Measurements from ENCODE around the gene XXYLT1. TPM values are rescaled to one million over a fixed set of nuclear protein-coding genes. Genes with fewer than 3 reads are reported as not detected.

The XXYLT1 gene
- total RNA-seq, 1 experiment from 2014 or later, result 53.9 TPM

DNA sequence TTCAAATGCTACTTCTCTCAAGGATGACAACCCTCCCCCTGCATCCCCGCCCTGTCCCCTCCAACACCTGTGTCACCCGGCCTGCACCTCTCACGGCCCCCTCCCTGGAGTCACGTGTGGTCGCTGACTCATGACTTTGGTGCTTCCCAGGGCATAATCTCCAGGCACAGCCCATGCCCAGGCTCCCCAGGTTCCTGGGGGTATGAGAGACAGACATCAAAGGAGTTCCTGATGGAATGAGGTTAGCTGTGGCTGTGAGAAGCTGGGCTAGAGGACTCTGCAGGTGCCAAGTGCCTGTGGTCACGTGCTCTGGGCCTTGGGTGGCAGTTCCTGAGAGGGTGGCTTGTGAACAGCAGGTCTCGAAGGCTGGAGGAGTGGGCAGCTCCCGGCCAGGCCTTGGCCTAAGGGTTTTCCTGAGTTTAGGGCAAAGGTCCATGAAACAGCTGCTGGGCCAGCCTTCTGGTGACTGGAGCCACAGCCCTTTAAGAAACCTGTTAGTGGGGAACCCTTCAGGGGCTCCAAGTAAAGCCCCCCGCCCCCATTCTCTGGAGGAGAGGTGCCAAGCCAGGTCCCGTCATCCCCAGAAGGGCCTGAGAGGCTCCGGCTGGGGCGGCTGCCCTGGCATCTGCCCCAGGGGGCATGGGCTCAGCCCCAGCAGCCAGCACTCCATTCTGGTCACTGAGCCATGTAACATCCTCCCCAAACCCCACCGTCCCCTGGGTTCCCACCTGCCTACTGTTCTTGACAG is 230.0 kb downstream of the XXYLT1 start:
- no peaks in the 10 kb centered on the region for H3K4me1 ChIP-seq (ENCODE audit: insufficient read depth, low read length, poor library complexity, severe bottlenecking)
- H3K27me3 ChIP-seq (replicated peaks; ENCODE audit: insufficient read depth, low read depth, low read length, poor library complexity), result no peaks in the 10 kb centered on the region
- CTCF ChIA-PET, result no interaction called here
- BruUV-seq (replicated peaks), result no TSS peak
- DNase-seq (ENCODE audit: low spot score), result no peak
- no peaks in the 10 kb centered on the region for H3K9me3 ChIP-seq (ENCODE audit: low read depth, low read length, poor library complexity, severe bottlenecking)
- intact Hi-C loops (cut with micrococcal nuclease; ENCODE audit: unreplicated experiment), result no loop called here
- POLR2A ChIA-PET (ENCODE audit: low non-redundant PET), result no interaction called here
- no peaks in the 10 kb centered on the region for H3K36me3 ChIP-seq (ENCODE audit: insufficient read depth, low read length, poor library complexity, severe bottlenecking)
- no peak overlapping the region for H3K4me3 ChIP-seq (ENCODE audit: low read depth, low read length, poor library complexity, severe bottlenecking)
- TF ChIP-seq EZH2 (IDR thresholded peaks at IDR 0.05; ENCODE audit: borderline replicate concordance, low read depth, low read length, poor library complexity, severe bottlenecking) (no peak), CTCF (conservative IDR thresholded peaks at IDR 0.05; ENCODE audit: low read depth, low read length) (no peak)
- no peak overlapping the region for H3K27ac ChIP-seq (ENCODE audit: low read depth, low read length, poor library complexity, severe bottlenecking)

GRCh38 chr3:195040094-195040493 is 230.9 kb downstream of the XXYLT1 start:
- Histone ChIP-seq H3K9me3 (ENCODE audit: low read depth, low read length, poor library complexity, severe bottlenecking) (no peaks in the 10 kb centered on the region), H3K27ac (ENCODE audit: low read depth, low read length, poor library complexity, severe bottlenecking) (no peak overlapping the region), H3K4me3 (ENCODE audit: low read depth, low read length, poor library complexity, severe bottlenecking) (no peak overlapping the region), H3K4me1 (ENCODE audit: insufficient read depth, low read length, poor library complexity, severe bottlenecking) (no peaks in the 10 kb centered on the region), H3K27me3 (replicated peaks; ENCODE audit: insufficient read depth, low read depth, low read length, poor library complexity) (no peaks in the 10 kb centered on the region), H3K36me3 (ENCODE audit: insufficient read depth, low read length, poor library complexity, severe bottlenecking) (no peaks in the 10 kb centered on the region)
- no peak for TF ChIP-seq EZH2 (IDR thresholded peaks at IDR 0.05; ENCODE audit: borderline replicate concordance, low read depth, low read length, poor library complexity, severe bottlenecking)
- TF ChIP-seq CTCF (conservative IDR thresholded peaks at IDR 0.05; ENCODE audit: low read depth, low read length), result no peak
- no TSS peak for BruUV-seq (replicated peaks)
- CTCF ChIA-PET, result no interaction called here
- no peak for DNase-seq (ENCODE audit: low spot score)
- intact Hi-C loops (cut with micrococcal nuclease; ENCODE audit: unreplicated experiment), result no loop called here
- POLR2A ChIA-PET (ENCODE audit: low non-redundant PET), result no interaction called here

GRCh38 chr3:195039180-195039843 is 231.6 kb downstream of the XXYLT1 start:
- intact Hi-C loops (cut with micrococcal nuclease; ENCODE audit: unreplicated experiment), result no loop called here
- no peak for TF ChIP-seq EZH2 (IDR thresholded peaks at IDR 0.05; ENCODE audit: borderline replicate concordance, low read depth, low read length, poor library complexity, severe bottlenecking)
- no peak for TF ChIP-seq CTCF (conservative IDR thresholded peaks at IDR 0.05; ENCODE audit: low read depth, low read length)
- no peaks in the 10 kb centered on the region for H3K9me3 ChIP-seq (ENCODE audit: low read depth, low read length, poor library complexity, severe bottlenecking)
- no peak overlapping the region for H3K27ac ChIP-seq (ENCODE audit: low read depth, low read length, poor library complexity, severe bottlenecking)
- H3K4me1 ChIP-seq (ENCODE audit: insufficient read depth, low read length, poor library complexity, severe bottlenecking), result no peaks in the 10 kb centered on the region
- no peaks in the 10 kb centered on the region for H3K36me3 ChIP-seq (ENCODE audit: insufficient read depth, low read length, poor library complexity, severe bottlenecking)
- CTCF ChIA-PET, result no interaction called here
- DNase-seq (ENCODE audit: low spot score), result no peak
- no peak overlapping the region for H3K4me3 ChIP-seq (ENCODE audit: low read depth, low read length, poor library complexity, severe bottlenecking)
- no peaks in the 10 kb centered on the region for H3K27me3 ChIP-seq (replicated peaks; ENCODE audit: insufficient read depth, low read depth, low read length, poor library complexity)
- POLR2A ChIA-PET (ENCODE audit: low non-redundant PET), result interaction anchor here (0.6 kb wide), 1 partner anchor 111 kb away, joined by 9 read pairs; no protein-coding TSS in a partner anchor
- no TSS peak for BruUV-seq (replicated peaks)
